Stimulated activated CD4-positive, alpha-beta T cell treated with anti-CD3 and anti-CD28 coated beads, Interleukin-1b, Interleukin-23, amount 100 ng/mL, for 24 hours (primary cell): ENCODE measurements around the gene FRS2.

Experiments used
- DNase-seq, 4 experiments: peaks; one replicate each; pipeline ENCODE4 v3.0.0-alpha.2; 2020; ENCODE audit warnings: low read depth in 4 of 4, low spot score in 1 of 4

Gene FRS2

GRCh38 chr12:69497308-69498026, 27.3 kb downstream of the FRS2 start:
- no peak for DNase-seq

- DNase-seq, result no peak
These were observed 30.4 kb downstream of the FRS2 start for GRCh38 chr12:69500631-69501030.

- no peak for DNase-seq
These were observed 31.1 kb downstream of the FRS2 start for GRCh38 chr12:69501154-69501895.

- no peak for DNase-seq
These were observed 32.3 kb downstream of the FRS2 start for GRCh38 chr12:69502345-69503081.

GRCh38 chr12:69508091-69508490, 37.9 kb downstream of the FRS2 start:
- no peak for DNase-seq

- DNase-seq, result no peak
These were observed 38.4 kb downstream of the FRS2 start for GRCh38 chr12:69508621-69509020.

- no peak for DNase-seq
These were observed 39.1 kb downstream of the FRS2 start for GRCh38 chr12:69509308-69509736.

- no peak for DNase-seq
These were observed 40.0 kb downstream of the FRS2 start for GRCh38 chr12:69509904-69510827.

GRCh38 chr12:69511016-69511415, 40.8 kb downstream of the FRS2 start:
- DNase-seq, result no peak

- DNase-seq, result no peak
These were observed 41.5 kb downstream of the FRS2 start for GRCh38 chr12:69511469-69512267.

GRCh38 chr12:69512820-69513219, 42.6 kb downstream of the FRS2 start:
- DNase-seq, result no peak

- DNase-seq, result no peak
These were observed 43.1 kb downstream of the FRS2 start for GRCh38 chr12:69513297-69513696.

GRCh38 chr12:69514111-69514510, 43.9 kb downstream of the FRS2 start:
- no peak for DNase-seq

- no peak for DNase-seq
These were observed 44.7 kb downstream of the FRS2 start for GRCh38 chr12:69514845-69515244.

- no peak for DNase-seq
These were observed 45.3 kb downstream of the FRS2 start for GRCh38 chr12:69515394-69515930.

- DNase-seq, result no peak
These were observed 46.8 kb downstream of the FRS2 start for GRCh38 chr12:69516950-69517349.

GRCh38 chr12:69517406-69517805, 47.2 kb downstream of the FRS2 start:
- DNase-seq, result no peak

GRCh38 chr12:69519871-69520270, 49.7 kb downstream of the FRS2 start:
- no peak for DNase-seq

- no peak for DNase-seq
These were observed 53.5 kb downstream of the FRS2 start for GRCh38 chr12:69523433-69524330.
